NCI-H69 (cell line): ENCODE measurements around the gene AGGF1.
"Not testable (repeated sequence)": the region's sequence is repeated elsewhere in the genome, so short reads cannot be mapped to it uniquely, and the experiment has no call there.

Source experiments
- DNase-seq: peaks from one replicate; lab custom pipeline; 2025; lab: John Stamatoyannopoulos, UW

The AGGF1 gene

GRCh38 chr5:77028631-77029375, 1.4 kb upstream of the AGGF1 start:
- no peak for DNase-seq

GRCh38 chr5:77029376-77029885, 773 bp upstream of the AGGF1 start:
- DNase-seq = no peak

- no peak for DNase-seq
Observed at GRCh38 chr5:77031891-77032290, 1.7 kb downstream of the AGGF1 start.

GRCh38 chr5:77032635-77033034, 2.4 kb downstream of the AGGF1 start:
- no peak for DNase-seq

GRCh38 chr5:77033338-77033737, 3.1 kb downstream of the AGGF1 start:
- DNase-seq = no peak

GRCh38 chr5:77035950-77036349, 5.7 kb downstream of the AGGF1 start:
- no peak for DNase-seq

- no peak for DNase-seq
Observed at GRCh38 chr5:77046416-77047073, 16.3 kb downstream of the AGGF1 start.

- peak; percentile 46 for DNase-seq
Observed at GRCh38 chr5:77064040-77064439, 33.8 kb downstream of the AGGF1 start.

GRCh38 chr5:77065256-77065655, 35.1 kb downstream of the AGGF1 start:
- no peak for DNase-seq

- DNase-seq = no peak
Observed at GRCh38 chr5:77066184-77066583, 36.0 kb downstream of the AGGF1 start.

GRCh38 chr5:77066823-77067442, 36.7 kb downstream of the AGGF1 start:
- DNase-seq = no peak

GRCh38 chr5:77073667-77074066, 43.5 kb downstream of the AGGF1 start:
- DNase-seq = no peak

GRCh38 chr5:77074745-77075144, 44.5 kb downstream of the AGGF1 start:
- no peak for DNase-seq

GRCh38 chr5:77076961-77077828, 47.0 kb downstream of the AGGF1 start:
- peak; percentile 95 for DNase-seq

GRCh38 chr5:77077829-77078176, 47.6 kb downstream of the AGGF1 start:
- no peak for DNase-seq

- DNase-seq = not testable (repeated sequence)
Observed at GRCh38 chr5:77080479-77080878, 50.3 kb downstream of the AGGF1 start.

GRCh38 chr5:77080905-77081304, 50.7 kb downstream of the AGGF1 start:
- DNase-seq = peak; percentile 51

- no peak for DNase-seq
Observed at GRCh38 chr5:77082280-77082679, 52.1 kb downstream of the AGGF1 start.

- DNase-seq = no peak
Observed at GRCh38 chr5:77083088-77083487, 52.9 kb downstream of the AGGF1 start.

GRCh38 chr5:77086368-77086688, 56.1 kb downstream of the AGGF1 start:
- peak; percentile 97 for DNase-seq

- DNase-seq = peak; percentile 91
Observed at GRCh38 chr5:77086689-77087483, 56.7 kb downstream of the AGGF1 start, which contains the start of gene ZBED3. TSS of gene ZBED3 (minus strand) at chr5:77087285. CDS start at chr5:77077878, 9,407 bp downstream.
